Right lobe of liver (tissue), 4 donors: Measurements from ENCODE around the gene RINL.

Source experiments
- POLR2A ChIP-seq: fragments of 450-650 bp; IDR thresholded peaks from one replicate; pipeline ENCODE4 v1.6.1; 2017; ENCODE audit warnings: antibody characterized with exemption, mild to moderate bottlenecking
- TF ChIP-seq, protein P1 (sequence below), 4 donors: fragments of 200-600 bp in 3 of 4; fragments of 450-650 bp in 1 of 4; IDR thresholded peaks; one replicate each; pipeline versions ENCODE4 v1.5.1 to v1.8.0; 2016 to 2022; ENCODE audit warnings: antibody characterized with exemption in 4 of 4, mild to moderate bottlenecking in 2 of 4
- donor health status: DM: no; HTN: no; CAD: no.
- donor health status: DM: no; HTN: no; CAD: no.
- donor health status: DM: no; HTN: yes; CAD: no.

DNA sequence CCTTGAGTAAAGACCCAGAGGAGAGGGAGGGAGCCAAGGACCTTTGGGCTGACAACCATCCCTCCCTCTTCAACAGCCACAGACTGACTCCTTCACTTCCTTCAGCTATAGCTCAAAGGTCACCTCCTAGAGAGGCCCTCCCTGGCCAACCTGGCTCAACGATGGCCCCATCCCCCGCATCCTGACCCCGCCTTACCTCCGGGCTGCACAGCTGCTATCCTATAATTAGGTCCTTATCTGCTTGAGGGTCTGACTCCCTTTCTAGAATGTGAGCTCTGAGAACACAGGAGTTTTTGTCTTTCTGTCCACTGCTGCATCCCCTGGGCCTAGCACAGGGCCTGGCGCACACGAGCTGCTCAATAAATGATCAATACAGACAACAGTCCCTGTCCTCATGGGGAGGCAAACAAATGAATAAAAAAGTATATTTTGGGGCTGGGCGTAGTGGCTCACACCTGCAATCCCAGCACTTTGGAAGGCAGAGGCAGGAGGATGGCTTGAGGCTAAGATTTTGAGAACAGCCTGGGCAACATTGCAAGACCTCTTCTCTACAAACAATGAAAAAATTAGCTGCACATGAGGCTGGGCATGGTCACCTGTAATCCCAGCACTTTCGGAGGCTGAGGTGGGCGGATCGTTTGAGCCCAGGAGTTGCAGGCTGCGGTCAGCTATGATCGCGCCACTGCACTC, 58.7 kb downstream of the RINL start:
- TF ChIP-seq, protein P1, sequence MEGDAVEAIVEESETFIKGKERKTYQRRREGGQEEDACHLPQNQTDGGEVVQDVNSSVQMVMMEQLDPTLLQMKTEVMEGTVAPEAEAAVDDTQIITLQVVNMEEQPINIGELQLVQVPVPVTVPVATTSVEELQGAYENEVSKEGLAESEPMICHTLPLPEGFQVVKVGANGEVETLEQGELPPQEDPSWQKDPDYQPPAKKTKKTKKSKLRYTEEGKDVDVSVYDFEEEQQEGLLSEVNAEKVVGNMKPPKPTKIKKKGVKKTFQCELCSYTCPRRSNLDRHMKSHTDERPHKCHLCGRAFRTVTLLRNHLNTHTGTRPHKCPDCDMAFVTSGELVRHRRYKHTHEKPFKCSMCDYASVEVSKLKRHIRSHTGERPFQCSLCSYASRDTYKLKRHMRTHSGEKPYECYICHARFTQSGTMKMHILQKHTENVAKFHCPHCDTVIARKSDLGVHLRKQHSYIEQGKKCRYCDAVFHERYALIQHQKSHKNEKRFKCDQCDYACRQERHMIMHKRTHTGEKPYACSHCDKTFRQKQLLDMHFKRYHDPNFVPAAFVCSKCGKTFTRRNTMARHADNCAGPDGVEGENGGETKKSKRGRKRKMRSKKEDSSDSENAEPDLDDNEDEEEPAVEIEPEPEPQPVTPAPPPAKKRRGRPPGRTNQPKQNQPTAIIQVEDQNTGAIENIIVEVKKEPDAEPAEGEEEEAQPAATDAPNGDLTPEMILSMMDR (IDR thresholded peaks at IDR 0.05) = no peak
- TF ChIP-seq POLR2A = no peak
